ENCODE measurements around the gene TRPM1.

TRPM1 gene

DNA sequence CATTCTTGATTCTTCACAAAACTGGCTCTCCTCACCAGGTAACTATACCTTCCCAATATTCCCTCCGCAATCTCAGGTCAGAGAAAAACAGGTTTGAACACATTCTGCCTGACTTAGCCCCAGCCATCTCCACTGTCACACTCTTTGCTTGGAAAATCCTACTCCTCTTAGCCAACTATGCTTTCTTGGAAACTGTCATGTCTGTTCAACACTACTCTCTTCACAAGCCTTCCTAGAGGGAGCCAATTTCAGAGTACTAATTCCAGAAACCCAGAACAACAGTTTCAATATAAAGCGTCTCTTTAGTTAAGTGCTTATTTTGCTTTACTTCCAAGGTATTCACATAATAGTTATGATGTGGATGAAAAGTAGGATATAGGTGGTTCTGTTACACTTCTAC, 131.8 kb downstream of the TRPM1 start:
- no peak overlapping the region for H3K27ac ChIP-seq (ENCODE audit: low read depth, low read length)
- no peak overlapping the region for H2AFZ ChIP-seq (ENCODE audit: insufficient read depth, low read length, poor library complexity)
- no peaks in the 10 kb centered on the region for H3K79me1 ChIP-seq (ENCODE audit: low read length)
- H3K9ac ChIP-seq (ENCODE audit: low read length): no peak overlapping the region
- no peaks in the 10 kb centered on the region for H3K79me2 ChIP-seq (ENCODE audit: control insufficient read depth, insufficient read depth, low read length, poor library complexity)
- no peak overlapping the region for H2BK12ac ChIP-seq (ENCODE audit: low read length)
- H3K36me3 ChIP-seq (ENCODE audit: control insufficient read depth in 1 of 2, insufficient read depth in 2 of 2, low read length in 2 of 2): peaks cover 0 to 6% of the 10 kb centered on the region in 2 experiments
- H3K14ac ChIP-seq (ENCODE audit: low read length): no peak overlapping the region
- H2BK5ac ChIP-seq (ENCODE audit: low read depth, low read length, poor library complexity): no peak overlapping the region
- H4K91ac ChIP-seq (ENCODE audit: low read depth, low read length): no peak overlapping the region
- H4K8ac ChIP-seq (ENCODE audit: low read depth, low read length): no peak overlapping the region
- no peak overlapping the region for H3K4ac ChIP-seq (ENCODE audit: low read depth, low read length)
- WGBS (ENCODE audit: extremely low coverage, insufficient coverage, insufficient read length): no CpG with 5 or more reads among the region's 2 CpGs
- no peak overlapping the region for H2BK120ac ChIP-seq (ENCODE audit: insufficient read depth, low read length, poor library complexity)
- no peak overlapping the region for H2AK5ac ChIP-seq (ENCODE audit: low read length)
- H3K27me3 ChIP-seq (ENCODE audit: insufficient read depth, low read length): no peaks in the 10 kb centered on the region
- peak in 1 of 2 donors; percentile 32 for DNase-seq
- no peaks in the 10 kb centered on the region for H3K9me3 ChIP-seq (ENCODE audit: insufficient read depth, low read depth, low read length)
- no peak overlapping the region for H3K23ac ChIP-seq (ENCODE audit: low read length)
- no peak overlapping the region for H4K12ac ChIP-seq (ENCODE audit: low read depth, low read length)
- no peaks in the 10 kb centered on the region for H3K4me1 ChIP-seq (ENCODE audit: control insufficient read depth in 1 of 2, insufficient read depth in 2 of 2, low read length in 2 of 2)
- no peak overlapping the region for H3K4me3 ChIP-seq (ENCODE audit: low read depth, low read length)
- no peak overlapping the region for H3K4me2 ChIP-seq (ENCODE audit: low read length)
- H3K18ac ChIP-seq (ENCODE audit: low read length): no peak overlapping the region

DNA sequence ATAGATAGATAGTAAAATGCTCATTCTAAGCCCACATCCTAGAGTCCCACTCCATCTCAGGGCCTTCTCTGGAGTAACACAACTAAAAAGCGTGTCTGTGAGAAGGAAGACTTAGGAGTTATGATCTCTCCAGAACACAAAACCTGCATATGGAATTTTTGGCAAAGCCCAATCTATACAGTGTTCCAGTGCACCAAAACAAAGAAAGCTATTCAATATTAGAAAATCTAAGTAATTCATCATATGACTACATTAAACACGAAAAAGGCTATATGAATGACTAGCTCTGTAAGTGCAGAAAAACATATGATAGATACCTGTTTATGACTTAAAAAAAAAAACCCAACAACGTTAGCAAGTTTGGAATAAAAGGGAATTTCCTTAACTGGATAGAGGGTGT, 137.8 kb downstream of the TRPM1 start:
- Histone ChIP-seq H4K91ac (ENCODE audit: low read depth, low read length) (no peak overlapping the region), H3K14ac (ENCODE audit: low read length) (no peak overlapping the region), H3K4me3 (ENCODE audit: low read depth, low read length) (no peak overlapping the region), H4K12ac (ENCODE audit: low read depth, low read length) (no peak overlapping the region), H3K27me3 (ENCODE audit: insufficient read depth, low read length) (no peaks in the 10 kb centered on the region), H3K4me2 (ENCODE audit: low read length) (no peak overlapping the region), H3K79me2 (ENCODE audit: control insufficient read depth, insufficient read depth, low read length, poor library complexity) (no peaks in the 10 kb centered on the region), H2AFZ (ENCODE audit: insufficient read depth, low read length, poor library complexity) (no peak overlapping the region), H2BK120ac (ENCODE audit: insufficient read depth, low read length, poor library complexity) (no peak overlapping the region), H3K9me3 (ENCODE audit: insufficient read depth, low read depth, low read length) (no peaks in the 10 kb centered on the region), H3K27ac (ENCODE audit: low read depth, low read length) (no peak overlapping the region), H3K18ac (ENCODE audit: low read length) (no peak overlapping the region), H3K23ac (ENCODE audit: low read length) (no peak overlapping the region), H3K4me1 (ENCODE audit: control insufficient read depth in 1 of 2, insufficient read depth in 2 of 2, low read length in 2 of 2) (peaks cover 2% of the 10 kb centered on the region in 2 experiments), H3K36me3 (ENCODE audit: control insufficient read depth in 1 of 2, insufficient read depth in 2 of 2, low read length in 2 of 2) (peaks cover 8 to 26% of the 10 kb centered on the region in 2 experiments), H2AK5ac (ENCODE audit: low read length) (no peak overlapping the region), H2BK5ac (ENCODE audit: low read depth, low read length, poor library complexity) (no peak overlapping the region), H3K79me1 (ENCODE audit: low read length) (no peaks in the 10 kb centered on the region), H3K9ac (ENCODE audit: low read length) (no peak overlapping the region), H2BK12ac (ENCODE audit: low read length) (no peak overlapping the region), H4K8ac (ENCODE audit: low read depth, low read length) (no peak overlapping the region), H3K4ac (ENCODE audit: low read depth, low read length) (no peak overlapping the region)
- DNase-seq: no peak
- WGBS (ENCODE audit: extremely low coverage, insufficient coverage, insufficient read length): no CpG with 5 or more reads among the region's 3 CpGs

DNA sequence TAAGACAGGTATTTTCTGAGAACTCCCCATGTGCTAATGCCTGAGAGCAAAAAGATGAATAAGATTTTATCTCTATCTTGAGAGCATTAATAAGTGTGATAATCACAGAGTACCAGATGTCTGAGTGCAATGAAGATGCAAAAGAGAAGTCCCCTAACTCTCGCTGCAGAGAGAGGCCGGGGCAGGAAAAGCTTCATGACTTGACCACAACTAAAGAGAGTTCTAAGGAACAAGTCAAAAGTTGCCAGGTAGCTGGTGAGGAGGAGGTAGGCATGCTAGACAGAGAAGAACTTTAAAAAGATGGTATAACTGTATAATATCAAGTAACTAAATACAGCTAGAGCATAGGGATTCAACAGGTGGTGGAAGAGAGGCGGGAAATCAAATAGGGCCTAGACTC, 138.9 kb downstream of the TRPM1 start:
- H3K36me3 ChIP-seq (ENCODE audit: control insufficient read depth in 1 of 2, insufficient read depth in 2 of 2, low read length in 2 of 2): peaks cover 12 to 33% of the 10 kb centered on the region in 2 experiments
- H2BK5ac ChIP-seq (ENCODE audit: low read depth, low read length, poor library complexity): no peak overlapping the region
- H3K4ac ChIP-seq (ENCODE audit: low read depth, low read length): no peak overlapping the region
- H3K9ac ChIP-seq (ENCODE audit: low read length): no peak overlapping the region
- no peaks in the 10 kb centered on the region for H3K79me2 ChIP-seq (ENCODE audit: control insufficient read depth, insufficient read depth, low read length, poor library complexity)
- H2BK12ac ChIP-seq (ENCODE audit: low read length): no peak overlapping the region
- H2BK120ac ChIP-seq (ENCODE audit: insufficient read depth, low read length, poor library complexity): no peak overlapping the region
- H3K9me3 ChIP-seq (ENCODE audit: insufficient read depth, low read depth, low read length): no peaks in the 10 kb centered on the region
- H3K27ac ChIP-seq (ENCODE audit: low read depth, low read length): no peak overlapping the region
- no peak overlapping the region for H4K12ac ChIP-seq (ENCODE audit: low read depth, low read length)
- H3K14ac ChIP-seq (ENCODE audit: low read length): no peak overlapping the region
- no peaks in the 10 kb centered on the region for H3K79me1 ChIP-seq (ENCODE audit: low read length)
- H2AFZ ChIP-seq (ENCODE audit: insufficient read depth, low read length, poor library complexity): no peak overlapping the region
- H3K18ac ChIP-seq (ENCODE audit: low read length): no peak overlapping the region
- H3K27me3 ChIP-seq (ENCODE audit: insufficient read depth, low read length): no peaks in the 10 kb centered on the region
- WGBS (ENCODE audit: extremely low coverage, insufficient coverage, insufficient read length): no CpG with 5 or more reads among the region's 3 CpGs
- H3K4me1 ChIP-seq (ENCODE audit: control insufficient read depth in 1 of 2, insufficient read depth in 2 of 2, low read length in 2 of 2): peaks cover 2% of the 10 kb centered on the region in 2 experiments
- no peak overlapping the region for H3K4me3 ChIP-seq (ENCODE audit: low read depth, low read length)
- H2AK5ac ChIP-seq (ENCODE audit: low read length): no peak overlapping the region
- H4K8ac ChIP-seq (ENCODE audit: low read depth, low read length): no peak overlapping the region
- no peak overlapping the region for H3K23ac ChIP-seq (ENCODE audit: low read length)
- no peak for DNase-seq
- no peak overlapping the region for H3K4me2 ChIP-seq (ENCODE audit: low read length)
- no peak overlapping the region for H4K91ac ChIP-seq (ENCODE audit: low read depth, low read length)

DNA sequence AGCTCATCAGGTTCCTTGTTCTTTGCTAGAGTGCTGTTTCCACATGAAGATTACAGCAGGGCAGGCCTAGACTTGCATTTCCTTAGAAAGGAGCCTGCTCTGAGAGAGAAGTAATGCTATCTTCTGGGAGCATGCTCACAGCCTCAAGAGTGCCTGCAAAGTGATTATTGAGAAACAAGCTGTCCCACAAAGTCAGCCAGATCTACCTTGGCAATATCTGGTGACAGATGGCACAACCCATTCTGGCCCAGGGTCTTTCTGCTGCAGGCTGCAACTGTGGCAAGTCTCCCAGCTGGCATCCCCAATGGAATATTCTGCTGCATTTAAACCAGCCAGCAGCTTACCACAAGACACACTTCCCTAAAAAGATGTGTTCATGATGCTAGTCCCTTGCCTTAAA, 139.4 kb downstream of the TRPM1 start:
- Histone ChIP-seq H3K27ac (ENCODE audit: low read depth, low read length) (no peak overlapping the region), H3K9me3 (ENCODE audit: insufficient read depth, low read depth, low read length) (no peaks in the 10 kb centered on the region), H3K4ac (ENCODE audit: low read depth, low read length) (no peak overlapping the region), H3K79me2 (ENCODE audit: control insufficient read depth, insufficient read depth, low read length, poor library complexity) (no peaks in the 10 kb centered on the region), H2BK12ac (ENCODE audit: low read length) (no peak overlapping the region), H3K14ac (ENCODE audit: low read length) (no peak overlapping the region), H4K91ac (ENCODE audit: low read depth, low read length) (no peak overlapping the region), H3K18ac (ENCODE audit: low read length) (no peak overlapping the region), H4K12ac (ENCODE audit: low read depth, low read length) (no peak overlapping the region), H4K8ac (ENCODE audit: low read depth, low read length) (no peak overlapping the region), H3K9ac (ENCODE audit: low read length) (no peak overlapping the region), H3K27me3 (ENCODE audit: insufficient read depth, low read length) (no peaks in the 10 kb centered on the region), H3K36me3 (ENCODE audit: control insufficient read depth in 1 of 2, insufficient read depth in 2 of 2, low read length in 2 of 2) (peaks cover 15 to 37% of the 10 kb centered on the region in 2 experiments), H3K4me1 (ENCODE audit: control insufficient read depth in 1 of 2, insufficient read depth in 2 of 2, low read length in 2 of 2) (peaks cover 2% of the 10 kb centered on the region in 2 experiments), H2AK5ac (ENCODE audit: low read length) (no peak overlapping the region), H3K79me1 (ENCODE audit: low read length) (no peaks in the 10 kb centered on the region), H3K23ac (ENCODE audit: low read length) (no peak overlapping the region), H2AFZ (ENCODE audit: insufficient read depth, low read length, poor library complexity) (no peak overlapping the region), H3K4me3 (ENCODE audit: low read depth, low read length) (no peak overlapping the region), H2BK120ac (ENCODE audit: insufficient read depth, low read length, poor library complexity) (no peak overlapping the region), H3K4me2 (ENCODE audit: low read length) (no peak overlapping the region), H2BK5ac (ENCODE audit: low read depth, low read length, poor library complexity) (no peak overlapping the region)
- DNase-seq: no peak
